Prostate gland (tissue), 2 donors: ENCODE data around the gene GRIN3B. TPM values are rescaled to one million over a fixed set of nuclear protein-coding genes. Genes with fewer than 3 reads are reported as not detected.

ENCODE experiments used
- DNase-seq: peaks from one replicate; pipeline ENCODE4 v3.0.0-alpha.2; 2019; ENCODE audit warnings: low spot score
- H3K27ac ChIP-seq, 2 donors: fragments of 200-600 bp; sonication (generic); 2 replicates each; pipeline ENCODE4 v1.5.1; 2017 to 2019
- H3K27me3 ChIP-seq: fragments of 200-600 bp; sonication (generic); replicated peaks from 2 replicates; pipeline ENCODE4 v1.5.1; 2019; ENCODE audit not compliant: insufficient read depth
- H3K36me3 ChIP-seq, 2 donors: fragments of 200-600 bp; sonication (generic); 1 replicate in 1 of 2; 2 replicates in 1 of 2; pipeline versions ENCODE4 v1.5.1 to v1.8.1; 2017 to 2019
- H3K4me1 ChIP-seq: fragments of 200-600 bp; sonication (generic); replicated peaks from 2 replicates; pipeline ENCODE4 v1.5.1; 2019
- H3K4me3 ChIP-seq, 2 donors: fragments of 200-600 bp; sonication (generic); 2 replicates each; pipeline ENCODE4 v1.5.1; 2017 to 2019
- H3K9me3 ChIP-seq: fragments of 200-600 bp; sonication (generic); 2 replicates; pipeline ENCODE4 v1.5.1; 2017
- POLR2A ChIP-seq: fragments of 450-650 bp; IDR thresholded peaks from one replicate; pipeline ENCODE4 v1.6.1; 2016; ENCODE audit warnings: antibody characterized with exemption, mild to moderate bottlenecking
- POLR2AphosphoS5 ChIP-seq: sonication (generic); formaldehyde crosslinking; IDR thresholded peaks from one replicate; pipeline ENCODE4 v1.6.1; 2017; ENCODE audit warnings: antibody characterized with exemption
- WGBS: methylation state at CpG from one replicate; pipeline ENCODE4 v1.1.5; 2018; 5-methylcytosine and 5-hydroxymethylcytosine counted together
- intact Hi-C: fragments of 100-400 bp; cut with DNase I; formaldehyde crosslinking; loops from one replicate; pipeline ENCODE4 v1.14.2; 2022
- total RNA-seq, 2 donors: library from RNA; depleted of rRNA; stranded (reverse); fragments of >200 nt; gene quantifications; one replicate each; pipeline ENCODE4 v1.1.0, GENCODE V29; 2016
- TF ChIP-seq, protein P1 (sequence below), 4 experiments: fragments of 200-600 bp in 2 of 4; fragments of 450-650 bp in 2 of 4; sonication (generic) in 2 of 4; IDR thresholded peaks; 1 replicate in 3 of 4; 2 replicates in 1 of 4; pipeline ENCODE4 v1.5.1; 2016 to 2019; ENCODE audit warnings: antibody characterized with exemption in 4 of 4, mild to moderate bottlenecking in 2 of 4, moderate library complexity in 2 of 4

The GRIN3B gene
- total RNA-seq, 2 donors from 2014 or later: 0.34 TPM; not detected in 1

DNA sequence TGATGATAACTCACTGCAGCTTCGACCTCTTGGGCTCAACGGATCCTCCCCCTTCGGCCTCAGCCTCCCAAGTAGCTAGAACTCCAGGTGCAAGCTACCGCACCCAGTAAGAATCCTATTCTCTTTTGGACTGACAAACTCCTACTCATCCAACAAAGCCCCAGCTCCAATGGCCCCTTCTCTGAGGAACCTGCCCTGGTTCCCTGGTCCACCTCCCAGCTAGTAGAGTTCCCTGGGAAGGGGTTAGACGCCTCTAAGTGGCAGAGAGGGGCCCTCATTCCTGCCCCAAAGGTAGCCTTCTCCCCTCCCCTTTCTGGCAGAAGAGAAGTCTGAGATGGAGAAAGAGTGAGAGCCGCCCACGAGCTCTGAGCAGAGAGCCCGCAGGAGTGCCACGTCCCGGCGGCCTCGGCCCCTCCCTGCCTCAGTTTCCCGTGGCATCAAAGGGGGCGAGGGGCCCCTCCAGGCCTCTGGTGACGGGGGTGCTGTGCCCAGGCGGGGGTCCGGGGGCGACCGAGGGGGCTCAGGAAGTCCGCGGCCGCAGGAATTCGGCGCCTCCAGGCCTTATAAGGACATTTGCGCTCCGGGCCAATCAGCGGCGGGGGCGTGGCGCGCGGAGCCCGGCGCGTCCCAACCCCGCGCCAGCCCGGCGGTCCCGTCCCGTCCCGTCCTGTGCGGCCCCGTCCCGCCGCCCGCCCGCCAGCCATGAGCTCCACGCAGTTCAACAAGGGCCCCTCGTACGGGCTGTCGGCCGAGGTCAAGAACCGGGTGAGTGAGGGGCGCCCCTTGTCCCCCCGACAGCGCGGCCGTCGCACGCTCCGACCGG lies 26.0 kb downstream of the GRIN3B start, which contains the start of gene CNN2:
CNN2 (plus strand) TSS at position 649 of the 823 bp plus-strand sequence; CDS start at position 703, 54 bp downstream.
- peaks cover 2% of the 10 kb centered on the region for H3K4me1 ChIP-seq
- peak; percentile 82 for DNase-seq
- intact Hi-C loops: no loop called here
- H3K9me3 ChIP-seq: no peaks in the 10 kb centered on the region
- peak within 1 kb of the TSS; percentile 97 for H3K4me3 ChIP-seq
- H3K27me3 ChIP-seq: no peaks in the 10 kb centered on the region
- WGBS: 16% methylated on average over 16 of the region's 63 CpGs
- peak within 1 kb of the TSS; percentile 98 to 99 for H3K27ac ChIP-seq
- no peaks in the 10 kb centered on the region for H3K36me3 ChIP-seq
- TF ChIP-seq POLR2AphosphoS5: peak; percentile 37
- TF ChIP-seq, protein P1, sequence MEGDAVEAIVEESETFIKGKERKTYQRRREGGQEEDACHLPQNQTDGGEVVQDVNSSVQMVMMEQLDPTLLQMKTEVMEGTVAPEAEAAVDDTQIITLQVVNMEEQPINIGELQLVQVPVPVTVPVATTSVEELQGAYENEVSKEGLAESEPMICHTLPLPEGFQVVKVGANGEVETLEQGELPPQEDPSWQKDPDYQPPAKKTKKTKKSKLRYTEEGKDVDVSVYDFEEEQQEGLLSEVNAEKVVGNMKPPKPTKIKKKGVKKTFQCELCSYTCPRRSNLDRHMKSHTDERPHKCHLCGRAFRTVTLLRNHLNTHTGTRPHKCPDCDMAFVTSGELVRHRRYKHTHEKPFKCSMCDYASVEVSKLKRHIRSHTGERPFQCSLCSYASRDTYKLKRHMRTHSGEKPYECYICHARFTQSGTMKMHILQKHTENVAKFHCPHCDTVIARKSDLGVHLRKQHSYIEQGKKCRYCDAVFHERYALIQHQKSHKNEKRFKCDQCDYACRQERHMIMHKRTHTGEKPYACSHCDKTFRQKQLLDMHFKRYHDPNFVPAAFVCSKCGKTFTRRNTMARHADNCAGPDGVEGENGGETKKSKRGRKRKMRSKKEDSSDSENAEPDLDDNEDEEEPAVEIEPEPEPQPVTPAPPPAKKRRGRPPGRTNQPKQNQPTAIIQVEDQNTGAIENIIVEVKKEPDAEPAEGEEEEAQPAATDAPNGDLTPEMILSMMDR (IDR thresholded peaks at IDR 0.05): peak in 2 of 4 experiments; percentile 3 to 31
- peak; percentile 95 for TF ChIP-seq POLR2A

- Histone ChIP-seq H3K36me3 (no peaks in the 10 kb centered on the region), H3K9me3 (no peaks in the 10 kb centered on the region), H3K27ac (peak overlapping the region; percentile 98 to 99), H3K4me3 (peak overlapping the region; percentile 97), H3K4me1 (peaks cover 2% of the 10 kb centered on the region), H3K27me3 (no peaks in the 10 kb centered on the region)
- intact Hi-C loops: no loop called here
- 2% methylated on average over 31 of the region's 36 CpGs for WGBS
- no peak for DNase-seq
- TF ChIP-seq POLR2AphosphoS5 (peak; percentile 17), POLR2A (no peak)
Observed at GRCh38 chr19:1026783-1027649, 26.8 kb downstream of the GRIN3B start.

DNA sequence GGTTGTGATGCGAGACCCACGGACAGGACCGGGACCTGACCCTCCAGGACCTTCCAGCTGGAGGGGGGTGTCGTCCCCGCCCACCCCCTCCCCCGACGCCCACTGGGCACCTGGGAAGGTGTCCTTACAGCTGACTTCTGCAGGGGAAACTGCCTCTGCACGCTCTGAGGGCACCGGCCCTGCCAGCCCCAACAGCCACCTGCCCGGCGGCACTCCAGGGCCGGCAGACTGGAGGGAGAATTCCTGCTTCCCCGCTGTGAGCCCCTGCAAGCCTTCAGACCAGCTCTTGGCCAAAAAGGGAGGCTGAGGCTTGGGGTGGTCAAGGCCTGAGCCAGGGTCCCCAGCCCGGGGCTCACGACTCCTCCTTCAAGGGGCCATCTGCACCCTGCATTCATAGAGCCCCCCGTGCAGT lies 27.4 kb downstream of the GRIN3B start:
- Histone ChIP-seq H3K27ac (peak overlapping the region; percentile 98 to 99), H3K9me3 (no peaks in the 10 kb centered on the region), H3K27me3 (no peaks in the 10 kb centered on the region), H3K36me3 (peaks cover 0 to 6% of the 10 kb centered on the region in 2 donors), H3K4me3 (peak overlapping the region; percentile 97), H3K4me1 (peaks cover 2% of the 10 kb centered on the region)
- TF ChIP-seq, protein P1 (IDR thresholded peaks at IDR 0.05): no peak
- TF ChIP-seq POLR2AphosphoS5: no peak
- no peak for TF ChIP-seq POLR2A
- intact Hi-C loops: loop anchor here (2.0 kb wide), 1 partner anchor 73 kb away; no protein-coding TSS in a partner anchor
- WGBS: 7% methylated on average over 12 of the region's 16 CpGs
- DNase-seq: no peak

GRCh38 chr19:1028062-1028926 lies 28.1 kb downstream of the GRIN3B start:
- DNase-seq: peak; percentile 75
- Histone ChIP-seq H3K9me3 (no peaks in the 10 kb centered on the region), H3K27me3 (no peaks in the 10 kb centered on the region), H3K36me3 (peaks cover 1 to 12% of the 10 kb centered on the region in 2 donors), H3K4me1 (peaks cover 2% of the 10 kb centered on the region), H3K4me3 (peak overlapping the region; percentile 97), H3K27ac (peak overlapping the region; percentile 98 to 99)
- WGBS: 2% methylated on average over 32 of the region's 58 CpGs
- intact Hi-C loops: loop anchor here (2.0 kb wide), 1 partner anchor 73 kb away; no protein-coding TSS in a partner anchor
- TF ChIP-seq, protein P1 (IDR thresholded peaks at IDR 0.05): no peak
- peak; percentile 68 for TF ChIP-seq POLR2A
